GM12892 (cell line): Measurements from ENCODE around the gene CRCP.

Experiments
- POLR2A ChIP-seq: IDR thresholded peaks from 2 replicates; pipeline ENCODE4 v1.6.1; 2011; ENCODE audit warnings: low read depth, low read length, control low read depth
- TAF1 ChIP-seq: IDR thresholded peaks from 2 replicates; pipeline ENCODE4 v1.6.1; 2011; ENCODE audit warnings: low read depth, mild to moderate bottlenecking, control low read depth, low read length, borderline replicate concordance

GRCh38 chr7:66190504-66190857, 75.8 kb downstream of the CRCP start:
- no peak for TF ChIP-seq POLR2A
- no peak for TF ChIP-seq TAF1
